Body of pancreas (tissue), 4 donors: Measurements from ENCODE around the gene RXFP4.

ENCODE experiments used
- POLR2A ChIP-seq, 3 donors: fragments of 450-650 bp; IDR thresholded peaks; one replicate each; pipeline ENCODE4 v1.6.1; 2016; ENCODE audit warnings: antibody characterized with exemption in 3 of 3, mild to moderate bottlenecking in 2 of 3
- TF ChIP-seq, protein P1 (sequence below), 7 experiments: fragments of 450-650 bp in 4 of 7; fragments of 200-600 bp in 3 of 7; sonication (generic) in 3 of 7; IDR thresholded peaks; one replicate each; pipeline ENCODE4 v1.5.1; 2016 to 2019; ENCODE audit warnings: antibody characterized with exemption in 7 of 7

DNA sequence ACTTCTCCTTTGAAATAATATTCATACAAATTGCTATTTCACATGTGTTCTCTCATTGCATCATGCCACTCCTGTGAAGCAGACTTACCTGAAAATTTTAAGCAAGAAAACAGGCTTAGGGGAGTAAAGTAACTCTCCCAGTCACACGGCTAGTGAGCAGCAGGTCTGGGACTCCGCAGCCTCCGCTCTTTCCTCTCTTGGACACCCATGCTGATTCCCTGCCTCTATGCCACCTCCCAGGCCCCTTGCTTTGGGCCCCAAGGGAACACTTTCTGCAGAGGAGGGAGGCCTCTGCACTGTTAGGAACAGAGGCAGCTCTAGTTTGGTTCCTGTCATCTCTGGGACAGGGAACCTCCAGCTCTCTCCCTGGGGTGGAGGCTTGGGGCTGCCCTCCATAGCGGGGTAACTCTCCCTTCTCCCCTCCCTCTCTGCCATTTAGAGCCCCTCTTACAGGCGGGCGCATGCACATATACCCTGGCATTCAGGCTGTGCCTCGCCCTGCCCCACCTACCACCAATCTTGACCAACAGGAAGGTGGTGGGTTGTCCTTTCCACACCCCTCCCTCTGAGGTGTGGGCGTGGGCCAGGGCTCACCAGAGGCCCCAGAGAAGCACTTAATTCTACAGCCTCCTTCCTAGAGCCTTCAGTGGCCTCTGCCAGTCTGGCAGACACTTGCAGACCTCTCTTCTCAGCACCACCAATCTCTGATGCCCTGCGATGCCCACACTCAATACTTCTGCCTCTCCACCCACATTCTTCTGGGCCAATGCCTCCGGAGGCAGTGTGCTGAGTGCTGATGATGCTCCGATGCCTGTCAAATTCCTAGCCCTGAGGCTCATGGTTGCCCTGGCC, at the start of gene RXFP4:
- no peak for TF ChIP-seq POLR2A (IDR thresholded peaks at IDR 0.05)
- TF ChIP-seq, protein P1, sequence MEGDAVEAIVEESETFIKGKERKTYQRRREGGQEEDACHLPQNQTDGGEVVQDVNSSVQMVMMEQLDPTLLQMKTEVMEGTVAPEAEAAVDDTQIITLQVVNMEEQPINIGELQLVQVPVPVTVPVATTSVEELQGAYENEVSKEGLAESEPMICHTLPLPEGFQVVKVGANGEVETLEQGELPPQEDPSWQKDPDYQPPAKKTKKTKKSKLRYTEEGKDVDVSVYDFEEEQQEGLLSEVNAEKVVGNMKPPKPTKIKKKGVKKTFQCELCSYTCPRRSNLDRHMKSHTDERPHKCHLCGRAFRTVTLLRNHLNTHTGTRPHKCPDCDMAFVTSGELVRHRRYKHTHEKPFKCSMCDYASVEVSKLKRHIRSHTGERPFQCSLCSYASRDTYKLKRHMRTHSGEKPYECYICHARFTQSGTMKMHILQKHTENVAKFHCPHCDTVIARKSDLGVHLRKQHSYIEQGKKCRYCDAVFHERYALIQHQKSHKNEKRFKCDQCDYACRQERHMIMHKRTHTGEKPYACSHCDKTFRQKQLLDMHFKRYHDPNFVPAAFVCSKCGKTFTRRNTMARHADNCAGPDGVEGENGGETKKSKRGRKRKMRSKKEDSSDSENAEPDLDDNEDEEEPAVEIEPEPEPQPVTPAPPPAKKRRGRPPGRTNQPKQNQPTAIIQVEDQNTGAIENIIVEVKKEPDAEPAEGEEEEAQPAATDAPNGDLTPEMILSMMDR (IDR thresholded peaks at IDR 0.05), result no peak
